GM10847 (cell line): ENCODE measurements around the gene OLA1.

Experiments
- POLR2A ChIP-seq: IDR thresholded peaks from 2 replicates; pipeline ENCODE4 v1.6.1; 2011; ENCODE audit not compliant: insufficient read length; ENCODE audit errors: extremely low read depth

Gene OLA1

GRCh38 chr2:174052584-174052976 lies 195.8 kb downstream of the OLA1 start:
- no peak for TF ChIP-seq POLR2A

GRCh38 chr2:174051741-174052583 lies 196.4 kb downstream of the OLA1 start:
- TF ChIP-seq POLR2A, result no peak

- no peak for TF ChIP-seq POLR2A
Measured at GRCh38 chr2:174051068-174051467, 197.3 kb downstream of the OLA1 start.

GRCh38 chr2:174049895-174050294 lies 198.4 kb downstream of the OLA1 start:
- TF ChIP-seq POLR2A, result no peak

GRCh38 chr2:174048243-174048642 lies 200.1 kb downstream of the OLA1 start:
- no peak for TF ChIP-seq POLR2A

- TF ChIP-seq POLR2A, result no peak
Measured at GRCh38 chr2:174047746-174048145, 200.6 kb downstream of the OLA1 start.

- TF ChIP-seq POLR2A, result no peak
Measured at GRCh38 chr2:174046172-174046571, 202.2 kb downstream of the OLA1 start.

- no peak for TF ChIP-seq POLR2A
Measured at GRCh38 chr2:174044556-174044955, 203.8 kb downstream of the OLA1 start.

GRCh38 chr2:174040417-174040701 lies 208.0 kb downstream of the OLA1 start:
- TF ChIP-seq POLR2A, result no peak

GRCh38 chr2:174039551-174040416 lies 208.5 kb downstream of the OLA1 start:
- TF ChIP-seq POLR2A, result no peak

GRCh38 chr2:174038462-174038861 lies 209.9 kb downstream of the OLA1 start:
- no peak for TF ChIP-seq POLR2A

GRCh38 chr2:174036825-174037224 lies 211.5 kb downstream of the OLA1 start:
- no peak for TF ChIP-seq POLR2A

GRCh38 chr2:174035981-174036742 lies 212.2 kb downstream of the OLA1 start:
- TF ChIP-seq POLR2A, result no peak

GRCh38 chr2:174035117-174035635 lies 213.2 kb downstream of the OLA1 start:
- no peak for TF ChIP-seq POLR2A

GRCh38 chr2:174033163-174033550 lies 215.2 kb downstream of the OLA1 start:
- TF ChIP-seq POLR2A, result no peak
